Measurements from ENCODE around the gene WDR45. TPM values are rescaled to one million over a fixed set of nuclear protein-coding genes. Genes with fewer than 3 reads are reported as not detected.

Gene WDR45
- total and polyA plus RNA-seq, 2 donors: 27.3 to 103 TPM

- peaks cover 5 to 14% of the 10 kb centered on the region in 2 donors for H3K36me3 ChIP-seq (ENCODE audit: control insufficient read depth in 2 of 2, insufficient read depth in 2 of 2, low read length in 1 of 2)
- no peak overlapping the region for H3K27ac ChIP-seq (ENCODE audit: low read depth in 1 of 2, low read length in 1 of 2)
- peaks cover 4 to 16% of the 10 kb centered on the region in 2 donors for H3K4me1 ChIP-seq (ENCODE audit: control insufficient read depth in 2 of 2, insufficient read depth in 2 of 2, low read length in 2 of 2)
- H3K27me3 ChIP-seq (ENCODE audit: control insufficient read depth in 2 of 2, insufficient read depth in 1 of 2, low read length in 1 of 2): peaks cover 0 to 3% of the 10 kb centered on the region in 2 donors
- H3K9me3 ChIP-seq (ENCODE audit: control insufficient read depth in 2 of 2, insufficient read depth in 1 of 2, low read length in 1 of 2): peaks cover 0 to 10% of the 10 kb centered on the region in 2 donors
- no peak overlapping the region for H3K4me3 ChIP-seq (ENCODE audit: low read length in 2 of 2)
- WGBS: 99% methylated on average over 4 of the region's 4 CpGs
- no peak for DNase-seq (ENCODE audit: low read depth in 6 of 9, low spot score in 9 of 9)
Observed at GRCh38 chrX:49070988-49071387, 8.7 kb downstream of the WDR45 start.

GRCh38 chrX:49069038-49069437 is 10.6 kb downstream of the WDR45 start:
- H3K36me3 ChIP-seq (ENCODE audit: control insufficient read depth in 2 of 2, insufficient read depth in 2 of 2, low read length in 1 of 2): peaks cover 0 to 19% of the 10 kb centered on the region in 2 donors
- H3K9me3 ChIP-seq (ENCODE audit: control insufficient read depth in 2 of 2, insufficient read depth in 1 of 2, low read length in 1 of 2): peaks cover 0 to 6% of the 10 kb centered on the region in 2 donors
- no peak overlapping the region for H3K27ac ChIP-seq (ENCODE audit: low read depth in 1 of 2, low read length in 1 of 2)
- no peak overlapping the region for H3K4me3 ChIP-seq (ENCODE audit: low read length in 2 of 2)
- H3K4me1 ChIP-seq (ENCODE audit: control insufficient read depth in 2 of 2, insufficient read depth in 2 of 2, low read length in 2 of 2): peaks cover 4 to 11% of the 10 kb centered on the region in 2 donors
- 97% methylated on average over 11 of the region's 11 CpGs for WGBS
- DNase-seq (ENCODE audit: low read depth in 6 of 9, low spot score in 9 of 9): no peak
- peaks cover 0 to 3% of the 10 kb centered on the region in 2 donors for H3K27me3 ChIP-seq (ENCODE audit: control insufficient read depth in 2 of 2, insufficient read depth in 1 of 2, low read length in 1 of 2)

- H3K27ac ChIP-seq (ENCODE audit: low read depth in 1 of 2, low read length in 1 of 2): no peak overlapping the region
- no peak overlapping the region for H3K4me3 ChIP-seq (ENCODE audit: low read length in 2 of 2)
- peaks cover 0 to under 1% of the 10 kb centered on the region in 2 donors for H3K4me1 ChIP-seq (ENCODE audit: control insufficient read depth in 2 of 2, insufficient read depth in 2 of 2, low read length in 2 of 2)
- 97% methylated on average over 39 of the region's 41 CpGs for WGBS
- peaks cover 0 to 1% of the 10 kb centered on the region in 2 donors for H3K27me3 ChIP-seq (ENCODE audit: control insufficient read depth in 2 of 2, insufficient read depth in 1 of 2, low read length in 1 of 2)
- no peak for DNase-seq (ENCODE audit: low read depth in 6 of 9, low spot score in 9 of 9)
- no peaks in the 10 kb centered on the region for H3K9me3 ChIP-seq (ENCODE audit: control insufficient read depth in 2 of 2, insufficient read depth in 1 of 2, low read length in 1 of 2)
- peaks cover 4 to 24% of the 10 kb centered on the region in 2 donors for H3K36me3 ChIP-seq (ENCODE audit: control insufficient read depth in 2 of 2, insufficient read depth in 2 of 2, low read length in 1 of 2)
Observed at GRCh38 chrX:49067285-49068120, 12.2 kb downstream of the WDR45 start.

GRCh38 chrX:49066690-49067089 is 13.0 kb downstream of the WDR45 start:
- no peaks in the 10 kb centered on the region for H3K4me1 ChIP-seq (ENCODE audit: control insufficient read depth in 2 of 2, insufficient read depth in 2 of 2, low read length in 2 of 2)
- no peaks in the 10 kb centered on the region for H3K27me3 ChIP-seq (ENCODE audit: control insufficient read depth in 2 of 2, insufficient read depth in 1 of 2, low read length in 1 of 2)
- no peak overlapping the region for H3K27ac ChIP-seq (ENCODE audit: low read depth in 1 of 2, low read length in 1 of 2)
- no peak for DNase-seq (ENCODE audit: low read depth in 6 of 9, low spot score in 9 of 9)
- no peaks in the 10 kb centered on the region for H3K9me3 ChIP-seq (ENCODE audit: control insufficient read depth in 2 of 2, insufficient read depth in 1 of 2, low read length in 1 of 2)
- 86% methylated on average over 9 of the region's 9 CpGs for WGBS
- H3K36me3 ChIP-seq (ENCODE audit: control insufficient read depth in 2 of 2, insufficient read depth in 2 of 2, low read length in 1 of 2): peaks cover 4 to 27% of the 10 kb centered on the region in 2 donors
- no peak overlapping the region for H3K4me3 ChIP-seq (ENCODE audit: low read length in 2 of 2)

- peaks cover 4 to 27% of the 10 kb centered on the region in 2 donors for H3K36me3 ChIP-seq (ENCODE audit: control insufficient read depth in 2 of 2, insufficient read depth in 2 of 2, low read length in 1 of 2)
- no peak overlapping the region for H3K27ac ChIP-seq (ENCODE audit: low read depth in 1 of 2, low read length in 1 of 2)
- H3K4me3 ChIP-seq (ENCODE audit: low read length in 2 of 2): no peak overlapping the region
- 95% methylated on average over 2 of the region's 2 CpGs for WGBS
- no peaks in the 10 kb centered on the region for H3K9me3 ChIP-seq (ENCODE audit: control insufficient read depth in 2 of 2, insufficient read depth in 1 of 2, low read length in 1 of 2)
- H3K4me1 ChIP-seq (ENCODE audit: control insufficient read depth in 2 of 2, insufficient read depth in 2 of 2, low read length in 2 of 2): no peaks in the 10 kb centered on the region
- no peak for DNase-seq (ENCODE audit: low read depth in 6 of 9, low spot score in 9 of 9)
- no peaks in the 10 kb centered on the region for H3K27me3 ChIP-seq (ENCODE audit: control insufficient read depth in 2 of 2, insufficient read depth in 1 of 2, low read length in 1 of 2)
Observed at GRCh38 chrX:49066278-49066677, 13.4 kb downstream of the WDR45 start.

- 96% methylated on average over 8 of the region's 8 CpGs for WGBS
- no peaks in the 10 kb centered on the region for H3K9me3 ChIP-seq (ENCODE audit: control insufficient read depth in 2 of 2, insufficient read depth in 1 of 2, low read length in 1 of 2)
- no peaks in the 10 kb centered on the region for H3K27me3 ChIP-seq (ENCODE audit: control insufficient read depth in 2 of 2, insufficient read depth in 1 of 2, low read length in 1 of 2)
- H3K4me3 ChIP-seq (ENCODE audit: low read length in 2 of 2): no peak overlapping the region
- DNase-seq (ENCODE audit: low read depth in 6 of 9, low spot score in 9 of 9): no peak
- H3K4me1 ChIP-seq (ENCODE audit: control insufficient read depth in 2 of 2, insufficient read depth in 2 of 2, low read length in 2 of 2): no peaks in the 10 kb centered on the region
- no peak overlapping the region for H3K27ac ChIP-seq (ENCODE audit: low read depth in 1 of 2, low read length in 1 of 2)
- H3K36me3 ChIP-seq (ENCODE audit: control insufficient read depth in 2 of 2, insufficient read depth in 2 of 2, low read length in 1 of 2): peaks cover 4 to 27% of the 10 kb centered on the region in 2 donors
Observed at GRCh38 chrX:49064735-49065134, 15.0 kb downstream of the WDR45 start.

- Histone ChIP-seq H3K9me3 (ENCODE audit: control insufficient read depth in 2 of 2, insufficient read depth in 1 of 2, low read length in 1 of 2) (no peaks in the 10 kb centered on the region), H3K36me3 (ENCODE audit: control insufficient read depth in 2 of 2, insufficient read depth in 2 of 2, low read length in 1 of 2) (peaks cover 4 to 27% of the 10 kb centered on the region in 2 donors), H3K27me3 (ENCODE audit: control insufficient read depth in 2 of 2, insufficient read depth in 1 of 2, low read length in 1 of 2) (no peaks in the 10 kb centered on the region), H3K4me1 (ENCODE audit: control insufficient read depth in 2 of 2, insufficient read depth in 2 of 2, low read length in 2 of 2) (no peaks in the 10 kb centered on the region), H3K27ac (ENCODE audit: low read depth in 1 of 2, low read length in 1 of 2) (no peak overlapping the region), H3K4me3 (ENCODE audit: low read length in 2 of 2) (no peak overlapping the region)
- no peak for DNase-seq (ENCODE audit: low read depth in 6 of 9, low spot score in 9 of 9)
- 98% methylated on average over 20 of the region's 20 CpGs for WGBS
Observed at GRCh38 chrX:49064303-49064702, 15.4 kb downstream of the WDR45 start.

- Histone ChIP-seq H3K27ac (ENCODE audit: low read depth in 1 of 2, low read length in 1 of 2) (no peak overlapping the region), H3K9me3 (ENCODE audit: control insufficient read depth in 2 of 2, insufficient read depth in 1 of 2, low read length in 1 of 2) (no peaks in the 10 kb centered on the region), H3K4me3 (ENCODE audit: low read length in 2 of 2) (no peak overlapping the region), H3K27me3 (ENCODE audit: control insufficient read depth in 2 of 2, insufficient read depth in 1 of 2, low read length in 1 of 2) (no peaks in the 10 kb centered on the region), H3K36me3 (ENCODE audit: control insufficient read depth in 2 of 2, insufficient read depth in 2 of 2, low read length in 1 of 2) (peaks cover 4 to 27% of the 10 kb centered on the region in 2 donors), H3K4me1 (ENCODE audit: control insufficient read depth in 2 of 2, insufficient read depth in 2 of 2, low read length in 2 of 2) (no peaks in the 10 kb centered on the region)
- DNase-seq (ENCODE audit: low read depth in 6 of 9, low spot score in 9 of 9): no peak
- WGBS: over 99% methylated on average over 9 of the region's 9 CpGs
Observed at GRCh38 chrX:49063715-49064114, 16.0 kb downstream of the WDR45 start.

GRCh38 chrX:49061916-49062315 is 17.8 kb downstream of the WDR45 start:
- Histone ChIP-seq H3K36me3 (ENCODE audit: control insufficient read depth in 2 of 2, insufficient read depth in 2 of 2, low read length in 1 of 2) (peaks cover 4 to 27% of the 10 kb centered on the region in 2 donors), H3K4me3 (ENCODE audit: low read length in 2 of 2) (no peak overlapping the region), H3K27me3 (ENCODE audit: control insufficient read depth in 2 of 2, insufficient read depth in 1 of 2, low read length in 1 of 2) (no peaks in the 10 kb centered on the region), H3K9me3 (ENCODE audit: control insufficient read depth in 2 of 2, insufficient read depth in 1 of 2, low read length in 1 of 2) (no peaks in the 10 kb centered on the region), H3K27ac (ENCODE audit: low read depth in 1 of 2, low read length in 1 of 2) (no peak overlapping the region), H3K4me1 (ENCODE audit: control insufficient read depth in 2 of 2, insufficient read depth in 2 of 2, low read length in 2 of 2) (no peaks in the 10 kb centered on the region)
- DNase-seq (ENCODE audit: low read depth in 6 of 9, low spot score in 9 of 9): no peak
- WGBS: 98% methylated on average over 10 of the region's 10 CpGs
